ENCODE data around the gene CDCA8.
"Not testable (repeated sequence)": the region's sequence is repeated elsewhere in the genome, so short reads cannot be mapped to it uniquely, and the experiment has no call there.

Gene CDCA8

GRCh38 chr1:37676281-37677142 is 15.8 kb upstream of the CDCA8 start:
- DNase-seq = no peak

GRCh38 chr1:37677143-37677439 is 15.2 kb upstream of the CDCA8 start:
- no peak for DNase-seq

GRCh38 chr1:37677808-37678207 is 14.5 kb upstream of the CDCA8 start:
- no peak for DNase-seq

GRCh38 chr1:37680933-37681332 is 11.4 kb upstream of the CDCA8 start:
- no peak for DNase-seq

- peak; percentile 23 for DNase-seq
These were observed 9.9 kb upstream of the CDCA8 start for GRCh38 chr1:37682334-37682987.

- DNase-seq = not testable (repeated sequence)
These were observed 8.1 kb upstream of the CDCA8 start for GRCh38 chr1:37684182-37684581.

- no peak for DNase-seq
These were observed 6.6 kb upstream of the CDCA8 start for GRCh38 chr1:37685722-37686121.

GRCh38 chr1:37687764-37688163 is 4.6 kb upstream of the CDCA8 start:
- DNase-seq = not testable (repeated sequence)

- DNase-seq = no peak
These were observed 3.4 kb upstream of the CDCA8 start for GRCh38 chr1:37688926-37689325.

GRCh38 chr1:37691497-37692077 is 729 bp upstream of the CDCA8 start:
- DNase-seq = no peak

- no peak for DNase-seq
These were observed 489 bp downstream of the CDCA8 start for GRCh38 chr1:37692834-37693175.

GRCh38 chr1:37697090-37697489 is 4.8 kb downstream of the CDCA8 start:
- DNase-seq = no peak

GRCh38 chr1:37697737-37698136 is 5.4 kb downstream of the CDCA8 start:
- DNase-seq = no peak

- DNase-seq = no peak
These were observed 6.8 kb downstream of the CDCA8 start for GRCh38 chr1:37699147-37699546.

- DNase-seq = no peak
These were observed 8.7 kb downstream of the CDCA8 start for GRCh38 chr1:37701051-37701450.

GRCh38 chr1:37703061-37703460 is 10.7 kb downstream of the CDCA8 start:
- DNase-seq = no peak

GRCh38 chr1:37704966-37705365 is 12.7 kb downstream of the CDCA8 start:
- no peak for DNase-seq

GRCh38 chr1:37705399-37705798 is 13.1 kb downstream of the CDCA8 start:
- DNase-seq = no peak

- DNase-seq = no peak
These were observed 16.2 kb downstream of the CDCA8 start for GRCh38 chr1:37708471-37708870.

- DNase-seq = no peak
These were observed 21.9 kb downstream of the CDCA8 start for GRCh38 chr1:37714226-37714625.

- no peak for DNase-seq
These were observed 22.4 kb downstream of the CDCA8 start for GRCh38 chr1:37714689-37715088.

GRCh38 chr1:37716321-37716720 is 24.0 kb downstream of the CDCA8 start:
- no peak for DNase-seq

- DNase-seq = no peak
These were observed 25.3 kb downstream of the CDCA8 start for GRCh38 chr1:37717631-37718030.

GRCh38 chr1:37718181-37718900 is 26.0 kb downstream of the CDCA8 start:
- DNase-seq = no peak
